Endodermal cell (in vitro differentiated cells): ENCODE measurements around the gene TSSK6. TPM values are rescaled to one million over a fixed set of nuclear protein-coding genes. Genes with fewer than 3 reads are reported as not detected.

Experiments
- DNase-seq: peaks from one replicate; pipeline ENCODE4 v3.0.0-alpha.2; 2017
- H3K27ac ChIP-seq: 2 replicates; pipeline ENCODE4 v1.5.1; 2013; ENCODE audit warnings: mild to moderate bottlenecking, low read depth, low read length, moderate library complexity
- H3K27me3 ChIP-seq: 2 replicates; pipeline ENCODE4 v1.6.1; 2013; ENCODE audit warnings: mild to moderate bottlenecking, low read length, moderate library complexity; ENCODE audit not compliant: insufficient read depth, control insufficient read depth, poor library complexity, severe bottlenecking
- H3K36me3 ChIP-seq: 2 replicates; pipeline ENCODE4 v1.7.0; 2013; ENCODE audit warnings: mild to moderate bottlenecking, low read length, moderate library complexity; ENCODE audit not compliant: control insufficient read depth, insufficient read depth
- H3K4me1 ChIP-seq: one replicate; pipeline ENCODE4 v1.7.0; 2013; ENCODE audit warnings: low read length; ENCODE audit not compliant: control insufficient read depth, insufficient read depth
- H3K4me3 ChIP-seq: 2 replicates; pipeline ENCODE4 v1.5.1; 2013; ENCODE audit warnings: mild to moderate bottlenecking, low read length, moderate library complexity
- H3K9ac ChIP-seq: 2 replicates; pipeline ENCODE4 v1.6.1; 2013; ENCODE audit warnings: mild to moderate bottlenecking, low read length, moderate library complexity; ENCODE audit not compliant: poor library complexity, severe bottlenecking; ENCODE audit errors: extremely low read depth
- H3K9me3 ChIP-seq: 2 replicates; pipeline ENCODE4 v1.6.1; 2013; ENCODE audit warnings: mild to moderate bottlenecking, low read length, moderate library complexity; ENCODE audit not compliant: control insufficient read depth
- H3K27ac Mint-ChIP-seq: 2 replicates; pipeline ENCODE4 v1.8.0; 2020; ENCODE audit warnings: mixed read lengths
- H3K27me3 Mint-ChIP-seq: 2 replicates; pipeline ENCODE4 v1.8.0; 2021; ENCODE audit warnings: mild to moderate bottlenecking, mixed read lengths; ENCODE audit not compliant: insufficient read depth
- H3K36me3 Mint-ChIP-seq: 2 replicates; pipeline ENCODE4 v1.8.0; 2020; ENCODE audit warnings: low read depth, mixed read lengths
- H3K4me1 Mint-ChIP-seq: 2 replicates; pipeline ENCODE4 v1.8.0; 2020; ENCODE audit warnings: mixed read lengths
- H3K4me3 Mint-ChIP-seq: 2 replicates; pipeline ENCODE4 v1.8.0; 2020; ENCODE audit warnings: mild to moderate bottlenecking, moderate library complexity, mixed read lengths
- H3K9me3 Mint-ChIP-seq: 2 replicates; pipeline ENCODE4 v1.8.0; 2020; ENCODE audit warnings: mild to moderate bottlenecking, mixed read lengths
- CTCF ChIP-seq: fragments of 200-600 bp; sonication (generic); conservative IDR thresholded peaks from 2 replicates; pipeline ENCODE4 v1.5.0; 2021; ENCODE audit warnings: antibody characterized with exemption, mild to moderate bottlenecking
- WGBS, 2 experiments: methylation state at CpG; one replicate each; pipeline versions ENCODE4 v1.1.5 to v1.1.7; 2013; ENCODE audit warnings: missing lambda C conversion rate in 2 of 2, mixed read lengths in 1 of 2; ENCODE audit not compliant: insufficient coverage in 1 of 2, insufficient read length in 1 of 2; 5-methylcytosine and 5-hydroxymethylcytosine counted together
- total RNA-seq, 2 donors: library from RNA; stranded (reverse); fragmentation: NEBNext Ultra II Directional in 1 of 2; extraction: Animal tissue kit (Norgen Biotek cat#: 25700) in 1 of 2; gene quantifications; 2 replicates in 1 of 2; 3 replicates in 1 of 2; pipeline ENCODE4 v1.2.1, GENCODE V29; 2021

Gene TSSK6
- total RNA-seq, 2 donors from 2014 or later: 2.9 to 5.0 TPM

GRCh38 chr19:19465436-19466070, 49.8 kb downstream of the TSSK6 start:
- H3K27ac ChIP-seq: no peak overlapping the region
- no peak overlapping the region for H3K4me3 ChIP-seq
- Mint-ChIP-seq H3K36me3 (peaks cover 50% of the 10 kb centered on the region), H3K27ac (peak overlapping the region; percentile 97), H3K4me1 (peaks cover 39% of the 10 kb centered on the region), H3K9me3 (peaks cover 47% of the 10 kb centered on the region), H3K27me3 (no peaks in the 10 kb centered on the region), H3K4me3 (no peak overlapping the region)
- no peak for TF ChIP-seq CTCF
- H3K4me1 ChIP-seq: peaks cover 36% of the 10 kb centered on the region
- H3K9me3 ChIP-seq: peaks cover 50% of the 10 kb centered on the region
- H3K36me3 ChIP-seq: peaks cover 57% of the 10 kb centered on the region
- no peak for DNase-seq
- no peak overlapping the region for H3K9ac ChIP-seq
- no peaks in the 10 kb centered on the region for H3K27me3 ChIP-seq
- WGBS, 2 experiments: 95 to 96% methylated on average over 10 to 12 of the region's 12 CpGs

- Histone ChIP-seq H3K9ac (peak overlapping the region; percentile 36), H3K27me3 (no peaks in the 10 kb centered on the region), H3K9me3 (peaks cover 40% of the 10 kb centered on the region), H3K36me3 (peaks cover 48% of the 10 kb centered on the region), H3K4me1 (peaks cover 37% of the 10 kb centered on the region), H3K27ac (peak overlapping the region; percentile 88), H3K4me3 (no peak overlapping the region)
- peak overlapping the region; percentile 97 for H3K27ac Mint-ChIP-seq
- DNase-seq: peak; percentile 69
- H3K9me3 Mint-ChIP-seq: peaks cover 40% of the 10 kb centered on the region
- TF ChIP-seq CTCF: no peak
- WGBS, 2 experiments: 50 to 58% methylated on average over 13 of the region's 13 CpGs
- peaks cover 44% of the 10 kb centered on the region for H3K36me3 Mint-ChIP-seq
- no peaks in the 10 kb centered on the region for H3K27me3 Mint-ChIP-seq
- H3K4me3 Mint-ChIP-seq: no peak overlapping the region
- H3K4me1 Mint-ChIP-seq: peaks cover 46% of the 10 kb centered on the region
Observed at GRCh38 chr19:19464339-19465098, 50.8 kb downstream of the TSSK6 start.

Other genes starting within 250 kb of the TSSK6 start
- gene TM6SF2, start 242.2 kb downstream of the TSSK6 start, total RNA-seq: 10 to 100 TPM in 1 of 2 donors, 1 to 10 TPM in 1; 8.2 to 13.1 TPM
- 10 to 100 TPM; 72.2 to 75.5 TPM for gene SUGP1, start 195.0 kb downstream of the TSSK6 start, total RNA-seq
- gene MAU2, start 194.7 kb downstream of the TSSK6 start, total RNA-seq: 10 to 100 TPM; 64.1 to 64.3 TPM
- 100 to 1,000 TPM; 115 to 126 TPM for gene GATAD2A, start 109.9 kb downstream of the TSSK6 start, total RNA-seq
- 100 to 1,000 TPM; 408 to 446 TPM for gene NDUFA13, start 677 bp upstream of the TSSK6 start, total RNA-seq
- gene YJEFN3, start 13.4 kb upstream of the TSSK6 start, total RNA-seq: 10 to 100 TPM in 1 of 2 donors, 1 to 10 TPM in 1; 7.3 to 12.6 TPM
- 1 to 10 TPM; 3.6 to 9.9 TPM for gene CILP2, start 22.7 kb upstream of the TSSK6 start, total RNA-seq
- gene PBX4, start 103.1 kb upstream of the TSSK6 start, total RNA-seq: 1 to 10 TPM; 4.1 to 8.6 TPM
- 10 to 100 TPM; 60.4 to 81.7 TPM for gene LPAR2, start 112.7 kb upstream of the TSSK6 start, total RNA-seq
- gene GMIP, start 128.1 kb upstream of the TSSK6 start, total RNA-seq: 10 to 100 TPM; 16.5 to 18.7 TPM
- gene ATP13A1, start 148.1 kb upstream of the TSSK6 start, total RNA-seq: 10 to 100 TPM; 77.0 to 79.8 TPM
- gene ZNF101, start 153.3 kb upstream of the TSSK6 start, total RNA-seq: 10 to 100 TPM; 53.2 to 62.9 TPM
- gene ZNF14, start 217.6 kb upstream of the TSSK6 start, total RNA-seq: 1 to 10 TPM; 7.8 to 8.7 TPM